GM12892 (cell line): ENCODE results near the gene PPP2R2B.

Experiments used
- DNase-seq: peaks from one replicate; pipeline ENCODE4 v3.0.0; 2011; ENCODE audit not compliant: insufficient read length
- FAIRE-seq: peaks from 2 replicates; lab custom pipeline; 2011; peaks lifted over from hg19 to GRCh38; lab: Jason Lieb, UNC
- POLR2A ChIP-seq: IDR thresholded peaks from 2 replicates; pipeline ENCODE4 v1.6.1; 2011; ENCODE audit warnings: low read depth, low read length, control low read depth
- POLR2AphosphoS5 ChIP-seq: IDR thresholded peaks from 2 replicates; pipeline ENCODE4 v1.6.1; 2011; ENCODE audit warnings: low read depth, low read length, control low read depth
- TAF1 ChIP-seq: IDR thresholded peaks from 2 replicates; pipeline ENCODE4 v1.6.1; 2011; ENCODE audit warnings: low read depth, mild to moderate bottlenecking, control low read depth, low read length, borderline replicate concordance

Gene PPP2R2B

GRCh38 chr5:146722361-146722779, 156.2 kb downstream of the PPP2R2B start:
- DNase-seq (no peak), FAIRE-seq (no peak)
- no peak for TF ChIP-seq POLR2AphosphoS5

- no peak for TF ChIP-seq POLR2A
- no peak for TF ChIP-seq TAF1
- TF ChIP-seq POLR2AphosphoS5: no peak
- no peak for DNase-seq
- no peak for FAIRE-seq
Measured at GRCh38 chr5:146721073-146721815, 157.3 kb downstream of the PPP2R2B start.

- no peak for DNase-seq
- TF ChIP-seq POLR2AphosphoS5 (no peak), TAF1 (no peak), POLR2A (no peak)
- FAIRE-seq: no peak
Measured at GRCh38 chr5:146720107-146720506, 158.4 kb downstream of the PPP2R2B start.

DNA sequence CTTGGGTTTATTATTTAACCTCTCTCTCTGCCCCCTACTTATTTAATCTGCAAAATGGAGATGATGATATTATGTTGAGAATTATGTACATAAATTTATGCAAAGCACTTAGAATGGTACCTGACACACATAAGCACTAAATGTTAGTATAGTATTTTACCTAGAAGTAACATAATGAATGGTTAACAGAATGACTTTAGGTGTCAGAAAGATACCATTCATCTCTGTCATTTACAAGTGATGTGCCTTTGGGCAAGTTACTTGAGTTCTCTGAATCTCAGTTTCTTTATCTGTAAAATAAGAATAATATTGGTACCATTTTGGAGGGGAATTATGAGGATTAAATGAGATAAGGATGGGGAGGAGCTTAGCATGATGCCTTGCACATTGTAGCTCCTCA, 159.4 kb downstream of the PPP2R2B start:
- TF ChIP-seq POLR2A (no peak), TAF1 (no peak), POLR2AphosphoS5 (no peak)
- DNase-seq (no peak), FAIRE-seq (no peak)

- FAIRE-seq: no peak
- TF ChIP-seq POLR2AphosphoS5 (no peak), TAF1 (no peak)
- DNase-seq: no peak
Measured at GRCh38 chr5:146718609-146719008, 159.9 kb downstream of the PPP2R2B start.

DNA sequence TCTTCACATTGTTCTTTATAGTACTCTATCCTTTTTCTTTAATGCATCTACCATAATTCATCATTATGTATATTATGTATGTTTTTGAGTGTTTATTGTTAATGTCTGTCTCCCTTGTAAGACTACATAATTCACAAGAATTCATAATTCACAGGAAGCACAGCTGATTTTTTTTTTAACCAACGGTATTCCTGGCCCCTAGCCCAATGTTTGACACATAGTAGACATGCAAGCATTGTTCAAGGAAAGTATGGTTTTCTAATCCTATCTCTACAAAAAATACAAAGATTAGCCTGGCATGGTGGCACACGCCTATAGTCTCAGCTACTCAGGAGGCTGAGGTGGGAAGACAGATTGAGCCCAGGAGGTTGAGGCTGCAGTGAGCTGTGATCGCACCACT, 160.6 kb downstream of the PPP2R2B start:
- FAIRE-seq (no peak), DNase-seq (no peak)
- no peak for TF ChIP-seq POLR2AphosphoS5
- no peak for TF ChIP-seq TAF1
- no peak for TF ChIP-seq POLR2A

GRCh38 chr5:146716636-146717035, 161.9 kb downstream of the PPP2R2B start:
- FAIRE-seq: no peak

GRCh38 chr5:146710348-146710747, 168.2 kb downstream of the PPP2R2B start:
- FAIRE-seq (no peak), DNase-seq (no peak)
- TF ChIP-seq POLR2A (no peak), POLR2AphosphoS5 (no peak), TAF1 (no peak)

More at GRCh38 chr5:146716636-146717035, 161.9 kb downstream of the PPP2R2B start:
- TF ChIP-seq POLR2AphosphoS5: no peak
- TF ChIP-seq TAF1: no peak
- no peak for TF ChIP-seq POLR2A
- DNase-seq: no peak

- no peak for DNase-seq
- TF ChIP-seq TAF1 (no peak), POLR2AphosphoS5 (no peak), POLR2A (no peak)
- FAIRE-seq: no peak
Measured at GRCh38 chr5:146707316-146707715, 171.2 kb downstream of the PPP2R2B start.

DNA sequence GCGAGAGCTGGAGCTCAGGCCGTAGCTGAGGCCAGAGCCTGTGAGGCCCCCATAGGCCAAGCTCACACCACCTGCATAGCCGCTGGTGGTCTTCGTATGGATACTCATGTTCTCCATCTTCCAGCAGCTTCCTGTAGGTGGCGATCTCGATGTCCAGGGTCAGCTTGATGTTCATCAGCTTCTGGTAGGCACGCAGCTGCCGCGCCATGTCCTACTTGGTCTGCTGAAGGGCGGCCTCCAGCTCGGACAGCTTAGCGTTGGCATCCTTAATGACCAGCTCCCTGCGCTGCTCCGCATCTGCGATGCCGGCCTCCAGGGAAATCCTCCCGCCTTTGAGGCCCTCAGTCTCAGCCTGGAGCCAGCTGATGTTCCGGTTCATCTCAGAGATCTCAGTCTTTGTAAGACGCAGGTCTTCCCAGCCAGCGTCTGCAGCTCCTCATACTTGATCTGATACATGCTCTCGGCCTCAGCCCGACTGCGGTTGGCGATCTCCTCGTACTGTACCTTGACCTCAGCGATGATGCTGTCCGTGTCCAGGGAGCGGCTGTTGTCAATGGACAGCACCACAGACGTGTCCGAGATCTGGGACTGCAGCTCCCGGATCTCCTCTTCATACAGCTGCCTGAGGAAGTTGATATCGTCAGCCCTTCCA, 172.1 kb downstream of the PPP2R2B start:
- DNase-seq: no peak
- FAIRE-seq: no peak
- TF ChIP-seq TAF1 (no peak), POLR2A (no peak), POLR2AphosphoS5 (no peak)

- TF ChIP-seq POLR2A: no peak
- DNase-seq: no peak
- no peak for FAIRE-seq
Measured at GRCh38 chr5:146704949-146705665, 173.4 kb downstream of the PPP2R2B start.

DNA sequence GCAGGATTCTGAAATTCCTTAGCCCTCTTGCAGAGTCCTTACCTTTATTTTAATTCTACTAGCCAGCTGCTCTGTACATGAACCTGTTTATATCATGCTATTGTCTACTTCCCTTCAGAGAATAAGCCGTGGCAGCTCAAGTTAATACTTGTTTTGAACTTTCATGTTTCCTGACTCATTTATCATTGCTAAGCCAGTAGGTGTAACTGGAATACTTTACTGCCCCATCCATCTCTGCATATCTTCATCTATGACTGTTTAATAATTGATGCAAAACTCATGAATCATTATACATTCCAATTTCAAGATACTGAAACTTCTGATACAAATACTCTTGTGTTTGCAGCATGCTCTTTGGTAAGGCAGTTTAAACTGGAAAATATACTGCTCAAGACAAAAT, 174.7 kb downstream of the PPP2R2B start:
- no peak for TF ChIP-seq POLR2AphosphoS5
- TF ChIP-seq TAF1: no peak
- TF ChIP-seq POLR2A: no peak
- no peak for FAIRE-seq
- DNase-seq: no peak
